HUDEP-2 (cell line): ENCODE results near the gene POTED.
"Not testable (repeated sequence)": the region's sequence is repeated elsewhere in the genome, so short reads cannot be mapped to it uniquely, and the experiment has no call there.

Experiments used
- DNase-seq, 76 experiments: peaks; one replicate each; lab custom pipeline; 2025; ENCODE audit not compliant: unreplicated experiment in 76 of 76; lab: John Stamatoyannopoulos, UW

The POTED gene

DNA sequence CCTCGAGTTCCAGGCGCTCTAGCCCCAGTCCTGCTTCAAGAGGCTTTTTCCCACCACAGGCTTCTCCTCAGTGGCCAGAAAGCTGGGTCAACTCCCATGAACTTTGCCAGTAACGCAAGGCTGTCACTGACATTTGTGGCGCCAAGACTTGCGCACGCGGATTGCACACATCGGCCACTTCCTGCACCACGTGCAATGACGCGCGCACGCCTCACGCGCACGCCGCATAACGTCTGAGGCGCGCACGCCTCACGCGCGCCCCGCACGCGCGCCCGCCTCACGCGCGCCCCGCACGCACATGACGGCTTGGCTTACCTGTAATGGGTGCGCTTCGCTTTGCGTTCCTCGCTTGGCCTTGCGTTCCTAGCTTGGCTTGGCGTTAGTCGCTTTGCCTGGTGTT, at the start of gene POTED:
Gene POTED, plus strand, starts transcription at position 301 of the 400 bp plus-strand sequence. CDS start 452 bp downstream, outside the sequence.
- DNase-seq: not testable (repeated sequence)

- not testable (repeated sequence) for DNase-seq
Observed at GRCh38 chr21:13650101-13650500, 40.5 kb downstream of the POTED start.

DNA sequence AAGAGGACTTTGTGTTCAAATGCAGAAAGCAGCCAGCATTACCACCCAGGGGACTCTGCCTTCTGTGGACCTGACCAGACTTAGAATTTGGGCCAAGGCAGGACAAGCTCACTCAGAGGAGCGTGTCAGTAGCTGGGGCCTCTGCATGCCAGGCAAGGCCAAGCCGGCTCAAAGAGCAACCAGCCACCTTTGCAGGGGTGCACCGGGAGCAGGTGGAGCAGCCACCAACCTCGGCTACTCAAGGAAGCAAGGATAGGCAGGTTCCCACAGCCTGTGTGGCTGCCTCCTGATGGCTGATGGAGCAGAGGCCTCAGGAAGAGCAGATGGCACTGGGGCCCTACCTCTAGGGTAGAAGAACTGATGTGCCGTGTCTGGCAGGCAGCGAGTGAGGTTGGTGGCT, 42.2 kb downstream of the POTED start:
- DNase-seq: not testable (repeated sequence)
